IMR-90 (cell line): ENCODE measurements around the gene LIPI. TPM values are rescaled to one million over a fixed set of nuclear protein-coding genes. Genes with fewer than 3 reads are reported as not detected.

Experiments used
- ATAC-seq: fragments of 200-7000 bp; cut with Tn5 transposase; 2 replicates; pipeline ENCODE4 v1.9.1; 2020; ENCODE audit warnings: low read depth, mild to moderate bottlenecking, moderate library complexity
- BruUV-seq: library from RNA; stranded (reverse); fragments of 400-500 nt; replicated peaks from 2 replicates; lab custom pipeline; 2021; lab: Mats Ljungman, UMichigan
- CTCF ChIA-PET: fragments of 300-600 bp; formaldehyde crosslinking; extraction: SDS; loops from one replicate; lab custom pipeline; 2021; ENCODE audit warnings: antibody characterized with exemption; lab: Yijun Ruan, JAX
- POLR2A ChIA-PET: fragments of 300-600 bp; sonication (Branson Sonifier 250); formaldehyde crosslinking; loops from one replicate; lab custom pipeline; 2022; ENCODE audit warnings: antibody characterized with exemption; ENCODE audit not compliant: unreplicated experiment; lab: Charles Lee
- DNase-seq: peaks from one replicate; pipeline ENCODE4 v3.0.0; 2013
- H2AFZ ChIP-seq: replicated peaks from 2 replicates; pipeline ENCODE3; 2013; ENCODE audit warnings: low read length, mild to moderate bottlenecking; ENCODE audit not compliant: poor library complexity
- H2AK5ac ChIP-seq: 2 replicates; pipeline ENCODE4 v1.6.1; 2013; ENCODE audit warnings: low read depth, low read length, inconsistent platforms
- H2AK9ac ChIP-seq: replicated peaks from 2 replicates; pipeline ENCODE3; 2013; ENCODE audit warnings: mild to moderate bottlenecking, low read depth, low read length, moderate library complexity; ENCODE audit not compliant: poor library complexity
- H2BK120ac ChIP-seq: 2 replicates; pipeline ENCODE4 v1.6.1; 2013; ENCODE audit warnings: low read depth, low read length, inconsistent platforms
- H2BK15ac ChIP-seq: 3 replicates; pipeline ENCODE4 v1.6.1; 2013; ENCODE audit warnings: low read depth, low read length, inconsistent platforms
- H2BK20ac ChIP-seq: 2 replicates; pipeline ENCODE4 v1.6.1; 2013; ENCODE audit warnings: low read depth, mild to moderate bottlenecking, inconsistent platforms, low read length, moderate library complexity
- H2BK5ac ChIP-seq: 2 replicates; pipeline ENCODE4 v1.6.1; 2013; ENCODE audit warnings: mild to moderate bottlenecking, low read depth, low read length, inconsistent platforms; ENCODE audit not compliant: poor library complexity, severe bottlenecking
- H3K14ac ChIP-seq: replicated peaks from 2 replicates; pipeline ENCODE4 v1.6.1; 2013; ENCODE audit warnings: low read depth, low read length, inconsistent platforms
- H3K18ac ChIP-seq: 2 replicates; pipeline ENCODE4 v1.6.1; 2013; ENCODE audit warnings: low read depth, low read length, control low read depth
- H3K23ac ChIP-seq: 2 replicates; pipeline ENCODE4 v1.6.1; 2013; ENCODE audit warnings: low read depth, low read length, inconsistent platforms
- H3K27ac ChIP-seq: 2 replicates; pipeline ENCODE4 v1.5.1; 2013; ENCODE audit warnings: mild to moderate bottlenecking, control low read depth, low read length; ENCODE audit not compliant: insufficient read depth
- H3K27me3 ChIP-seq: 2 replicates; pipeline ENCODE4 v1.6.1; 2013; ENCODE audit warnings: low read length; ENCODE audit not compliant: control insufficient read depth, insufficient read depth
- H3K36me3 ChIP-seq: 2 replicates; pipeline ENCODE4 v1.6.1; 2013; ENCODE audit warnings: low read length, mixed read lengths; ENCODE audit not compliant: control insufficient read depth, insufficient read depth
- H3K4ac ChIP-seq: 2 replicates; pipeline ENCODE4 v1.6.1; 2013; ENCODE audit warnings: low read depth, low read length, inconsistent platforms
- H3K4me1 ChIP-seq: 2 replicates; pipeline ENCODE4 v1.6.1; 2013; ENCODE audit warnings: low read length, mixed read lengths; ENCODE audit not compliant: control insufficient read depth, insufficient read depth
- H3K4me2 ChIP-seq: 2 replicates; pipeline ENCODE4 v1.6.1; 2013; ENCODE audit warnings: low read depth, mild to moderate bottlenecking, control low read depth, low read length, moderate library complexity
- H3K4me3 ChIP-seq: 2 replicates; pipeline ENCODE4 v1.5.1; 2013; ENCODE audit warnings: low read depth, mild to moderate bottlenecking, control low read depth, low read length, moderate library complexity; ENCODE audit not compliant: insufficient read depth
- H3K56ac ChIP-seq: 2 replicates; pipeline ENCODE4 v1.6.1; 2013; ENCODE audit warnings: low read length, inconsistent platforms; ENCODE audit not compliant: insufficient read depth; ENCODE audit errors: extremely low read depth
- H3K79me1 ChIP-seq, 2 experiments: 2 replicates each; pipeline ENCODE4 v1.6.1; 2013; ENCODE audit warnings: low read length in 2 of 2, inconsistent platforms in 1 of 2, low read depth in 1 of 2
- H3K9ac ChIP-seq: 2 replicates; pipeline ENCODE4 v1.6.1; 2013; ENCODE audit warnings: low read depth, low read length, control low read depth
- H3K9me1 ChIP-seq: 2 replicates; pipeline ENCODE4 v1.6.1; 2013; ENCODE audit warnings: low read length, inconsistent platforms; ENCODE audit not compliant: insufficient read depth
- H3K9me3 ChIP-seq: 2 replicates; pipeline ENCODE4 v1.6.1; 2013; ENCODE audit warnings: low read length; ENCODE audit not compliant: control insufficient read depth, insufficient read depth
- H4K20me1 ChIP-seq: 2 replicates; pipeline ENCODE4 v1.6.1; 2013; ENCODE audit warnings: low read length, inconsistent platforms; ENCODE audit not compliant: insufficient read depth
- H4K5ac ChIP-seq: 2 replicates; pipeline ENCODE4 v1.6.1; 2013; ENCODE audit warnings: mild to moderate bottlenecking, low read depth, low read length, control low read depth
- H4K8ac ChIP-seq, 2 experiments: 2 replicates each; pipeline ENCODE4 v1.6.1; 2013; ENCODE audit warnings: low read depth in 2 of 2, low read length in 2 of 2, control low read depth in 1 of 2, inconsistent platforms in 1 of 2
- H4K91ac ChIP-seq: 2 replicates; pipeline ENCODE4 v1.6.1; 2013; ENCODE audit warnings: low read depth, low read length, inconsistent platforms; ENCODE audit not compliant: insufficient read depth
- CEBPB ChIP-seq: IDR thresholded peaks from 2 replicates; pipeline ENCODE4 v1.6.1; 2012; ENCODE audit warnings: low read depth, low read length, improper control_type of control experiment
- CHD1 ChIP-seq: IDR thresholded peaks from 2 replicates; pipeline ENCODE4 v1.6.1; 2012; ENCODE audit warnings: low read depth, low read length, improper control_type of control experiment
- MAFK ChIP-seq: IDR thresholded peaks from 2 replicates; pipeline ENCODE4 v1.6.1; 2012; ENCODE audit warnings: low read depth, low read length, improper control_type of control experiment
- MAZ ChIP-seq: IDR thresholded peaks from 2 replicates; pipeline ENCODE4 v1.6.1; 2012; ENCODE audit warnings: low read depth, mild to moderate bottlenecking, low read length, improper control_type of control experiment, moderate library complexity, borderline replicate concordance
- MXI1 ChIP-seq: IDR thresholded peaks from 2 replicates; pipeline ENCODE4 v1.6.1; 2012; ENCODE audit warnings: low read depth, mild to moderate bottlenecking, low read length, moderate library complexity, borderline replicate concordance
- NFE2L2 ChIP-seq: fragments of 150-350 bp; IDR thresholded peaks from 2 replicates; pipeline ENCODE4 v1.6.1; 2016; ENCODE audit warnings: low read depth, mild to moderate bottlenecking, low read length
- POLR2A ChIP-seq: IDR thresholded peaks from 2 replicates; pipeline ENCODE4 v1.6.1; 2012; ENCODE audit warnings: mild to moderate bottlenecking, low read depth, low read length
- RCOR1 ChIP-seq: IDR thresholded peaks from 2 replicates; pipeline ENCODE4 v1.6.1; 2012; ENCODE audit warnings: mild to moderate bottlenecking, low read length, improper control_type of control experiment; ENCODE audit not compliant: insufficient replicate concordance
- RFX5 ChIP-seq: IDR thresholded peaks from 2 replicates; pipeline ENCODE4 v1.8.0; 2012; ENCODE audit warnings: low read depth, mild to moderate bottlenecking, low read length, moderate library complexity
- SMC3 ChIP-seq: fragments of 150-350 bp; IDR thresholded peaks from 2 replicates; pipeline ENCODE4 v1.6.1; 2016; ENCODE audit warnings: low read depth, mild to moderate bottlenecking, antibody characterized with exemption, low read length, moderate library complexity
- USF2 ChIP-seq: fragments of 150-350 bp; IDR thresholded peaks from 2 replicates; pipeline ENCODE4 v1.6.1; 2017; ENCODE audit warnings: mild to moderate bottlenecking, antibody characterized with exemption, low read length, low read depth
- WGBS, 2 experiments: methylation state at CpG; one replicate each; pipeline versions ENCODE4 v1.1.5 to v1.1.7; 2013; ENCODE audit warnings: missing lambda C conversion rate in 2 of 2; ENCODE audit not compliant: insufficient read length in 1 of 2; ENCODE audit errors: extremely low coverage in 2 of 2; 5-methylcytosine and 5-hydroxymethylcytosine counted together
- dilution Hi-C: fragments of 300-500 bp; cut with HindIII; formaldehyde crosslinking; loops from one replicate; pipeline ENCODE4 v1.14.3; 2018; ENCODE audit warnings: low sequenced_read_pairs; ENCODE audit not compliant: unreplicated experiment
- in situ Hi-C: fragments of 300-500 bp; cut with MboI; formaldehyde crosslinking; loops from 3 replicates; pipeline ENCODE4 v1.14.3; 2019; ENCODE audit warnings: low sequenced_read_pairs, inconsistent platforms, mixed read lengths
- intact Hi-C: fragments of 100-400 bp; cut with micrococcal nuclease; formaldehyde crosslinking; loops from 2 replicates; pipeline ENCODE4 v1.10.0; 2022
- polyA plus RNA-seq, 3 experiments: library from polyadenylated mRNA; depleted of rRNA; stranded (reverse); fragments of >200 nt; gene quantifications; 2 replicates each; pipeline ENCODE4 v1.2.3, GENCODE V29; 2012; ENCODE audit warnings: low replicate concordance in 1 of 3
- total RNA-seq: library from RNA; depleted of rRNA; stranded (reverse); fragments of >200 nt; gene quantifications from 2 replicates; pipeline ENCODE4 v1.2.3, GENCODE V29; 2012
- TF ChIP-seq, protein P1 (sequence below): conservative IDR thresholded peaks from 2 replicates; pipeline ENCODE4 v1.5.1; 2012; ENCODE audit warnings: mild to moderate bottlenecking, low read depth, low read length, improper control_type of control experiment

Gene LIPI
- total and polyA plus RNA-seq, 2 of the 4 experiments (the other 2 are of a cell fraction): not detected

DNA sequence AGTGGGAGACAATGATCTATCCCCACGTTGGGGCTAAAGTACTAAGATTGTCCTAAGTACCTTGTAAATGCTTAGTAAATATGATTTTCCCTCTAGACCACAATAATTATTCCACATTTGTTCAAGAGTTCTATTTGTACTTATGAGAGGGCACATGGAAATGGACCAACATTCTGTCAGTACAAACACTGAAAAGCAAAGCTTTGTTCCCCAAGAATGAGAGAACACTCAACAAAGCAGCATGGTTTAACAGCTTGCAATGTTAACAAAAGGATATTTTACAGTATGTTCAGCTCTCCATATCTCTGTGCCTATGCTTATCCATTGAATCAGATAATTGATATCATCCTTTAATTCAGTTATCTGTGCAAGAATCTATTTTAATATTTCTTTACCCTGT, 40.6 kb upstream of the LIPI start:
- ATAC-seq (no peak), DNase-seq (no peak)
- dilution Hi-C loops (no loop called here), in situ Hi-C loops (no loop called here), intact Hi-C loops (no loop called here)
- no peak overlapping the region for H3K56ac ChIP-seq
- no peak overlapping the region for H3K4me3 ChIP-seq
- H3K23ac ChIP-seq: no peak overlapping the region
- ChIA-PET CTCF (no interaction called here), POLR2A (no interaction called here)
- H2AFZ ChIP-seq: no peak overlapping the region
- no peak overlapping the region for H2BK120ac ChIP-seq
- WGBS, 2 experiments: no CpG with 5 or more reads among the region's 1 CpG
- no peaks in the 10 kb centered on the region for H3K36me3 ChIP-seq
- H3K79me1 ChIP-seq: no peaks in the 10 kb centered on the region
- no peak overlapping the region for H3K4ac ChIP-seq
- no peaks in the 10 kb centered on the region for H3K27me3 ChIP-seq
- no peak overlapping the region for H3K9ac ChIP-seq
- BruUV-seq: no TSS peak
- H4K91ac ChIP-seq: no peak overlapping the region
- no peak overlapping the region for H2BK5ac ChIP-seq
- H2BK20ac ChIP-seq: no peak overlapping the region
- H4K8ac ChIP-seq: no peak overlapping the region
- no peaks in the 10 kb centered on the region for H4K20me1 ChIP-seq
- H3K18ac ChIP-seq: no peak overlapping the region
- H3K4me2 ChIP-seq: no peak overlapping the region
- H2BK15ac ChIP-seq: no peak overlapping the region
- TF ChIP-seq SMC3 (no peak), CHD1 (no peak), USF2 (no peak), MXI1 (no peak), NFE2L2 (no peak), MAFK (no peak), RCOR1 (no peak), MAZ (no peak), CEBPB (no peak), RFX5 (no peak), POLR2A (no peak)
- TF ChIP-seq, protein P1, sequence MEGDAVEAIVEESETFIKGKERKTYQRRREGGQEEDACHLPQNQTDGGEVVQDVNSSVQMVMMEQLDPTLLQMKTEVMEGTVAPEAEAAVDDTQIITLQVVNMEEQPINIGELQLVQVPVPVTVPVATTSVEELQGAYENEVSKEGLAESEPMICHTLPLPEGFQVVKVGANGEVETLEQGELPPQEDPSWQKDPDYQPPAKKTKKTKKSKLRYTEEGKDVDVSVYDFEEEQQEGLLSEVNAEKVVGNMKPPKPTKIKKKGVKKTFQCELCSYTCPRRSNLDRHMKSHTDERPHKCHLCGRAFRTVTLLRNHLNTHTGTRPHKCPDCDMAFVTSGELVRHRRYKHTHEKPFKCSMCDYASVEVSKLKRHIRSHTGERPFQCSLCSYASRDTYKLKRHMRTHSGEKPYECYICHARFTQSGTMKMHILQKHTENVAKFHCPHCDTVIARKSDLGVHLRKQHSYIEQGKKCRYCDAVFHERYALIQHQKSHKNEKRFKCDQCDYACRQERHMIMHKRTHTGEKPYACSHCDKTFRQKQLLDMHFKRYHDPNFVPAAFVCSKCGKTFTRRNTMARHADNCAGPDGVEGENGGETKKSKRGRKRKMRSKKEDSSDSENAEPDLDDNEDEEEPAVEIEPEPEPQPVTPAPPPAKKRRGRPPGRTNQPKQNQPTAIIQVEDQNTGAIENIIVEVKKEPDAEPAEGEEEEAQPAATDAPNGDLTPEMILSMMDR: no peak
- no peaks in the 10 kb centered on the region for H3K9me3 ChIP-seq
- no peak overlapping the region for H3K27ac ChIP-seq
- H3K14ac ChIP-seq: no peak overlapping the region
- H4K5ac ChIP-seq: no peak overlapping the region
- 0 out of 2 replicates have a peak, but pooled peaks cover 2% of the 10 kb centered on the region for H3K4me1 ChIP-seq
- no peak overlapping the region for H2AK5ac ChIP-seq
- no peaks in the 10 kb centered on the region for H3K9me1 ChIP-seq
- H2AK9ac ChIP-seq: no peak overlapping the region
